ENCODE measurements around the gene PALLD.
A peak's percentile ranks its signal among the peaks of the same experiment; 100 is the strongest.
"Not testable (repeated sequence)": the region's sequence is repeated elsewhere in the genome, so short reads cannot be mapped to it uniquely, and the experiment has no call there.

The PALLD gene

DNA sequence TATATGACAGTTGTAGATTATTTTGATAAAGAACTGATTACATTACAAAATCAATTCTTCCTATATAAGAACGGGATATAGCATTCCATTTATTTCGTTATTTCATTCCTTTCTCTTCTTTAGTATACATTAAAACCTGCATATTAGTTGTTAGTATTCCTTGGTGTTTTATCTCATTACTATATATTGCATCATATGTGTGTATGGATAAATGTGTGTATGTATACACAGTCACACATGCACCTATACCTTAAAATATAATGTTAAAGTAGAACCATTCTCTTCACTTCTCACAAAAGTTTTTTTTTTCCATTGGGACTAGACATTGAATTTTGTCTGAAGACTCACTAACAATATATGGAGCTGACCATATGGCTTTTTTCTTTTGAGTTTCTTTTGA, 5.3 kb upstream of the PALLD start:
- DNase-seq (ENCODE audit: low spot score): no peak

DNA sequence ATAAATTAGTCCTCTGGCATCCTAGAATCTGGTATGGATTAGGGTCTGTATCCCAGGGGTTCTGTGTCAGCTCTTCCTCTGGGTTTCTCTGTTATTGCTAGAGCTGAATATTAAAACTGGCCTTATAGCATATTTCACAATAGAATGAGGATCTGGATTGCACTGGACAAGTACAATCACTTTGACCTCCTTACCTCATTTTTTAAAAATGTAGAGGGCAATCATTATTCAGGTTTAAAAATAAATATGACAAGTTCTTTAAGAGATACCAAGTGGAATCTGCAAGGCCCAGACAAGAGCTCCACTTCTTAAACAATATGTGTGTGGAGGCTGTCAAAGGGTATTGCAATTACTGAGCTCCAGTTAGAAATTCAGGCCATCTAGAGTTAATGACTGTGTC, 1.4 kb downstream of the PALLD start:
- DNase-seq (ENCODE audit: low spot score): no peak

GRCh38 chr4:168499241-168499640, 2.4 kb downstream of the PALLD start:
- DNase-seq (ENCODE audit: low spot score): no peak

DNA sequence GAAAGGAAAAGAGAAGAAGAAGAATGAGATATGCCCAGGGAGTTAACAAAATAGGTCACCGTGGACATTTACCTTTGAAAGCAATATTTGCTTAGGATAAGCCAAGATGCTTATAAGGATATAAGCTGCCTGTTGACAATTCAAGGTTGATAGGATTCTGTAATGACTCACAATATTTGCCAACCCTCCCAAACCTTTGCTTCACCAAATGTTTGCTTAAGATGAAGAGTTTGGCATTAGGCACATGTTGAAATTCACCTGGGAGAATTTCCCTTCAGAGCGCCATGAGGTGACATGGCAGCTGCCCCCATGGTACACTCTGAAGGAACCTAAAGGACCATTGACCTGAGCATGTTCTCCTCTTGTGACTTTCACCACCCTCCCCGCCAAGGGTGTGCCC, 4.6 kb downstream of the PALLD start:
- DNase-seq (ENCODE audit: low spot score): no peak

- DNase-seq (ENCODE audit: low spot score): no peak
These were observed 6.0 kb downstream of the PALLD start for GRCh38 chr4:168502861-168503260.

- no peak for DNase-seq (ENCODE audit: low spot score)
These were observed 7.0 kb downstream of the PALLD start for GRCh38 chr4:168503652-168504362.

DNA sequence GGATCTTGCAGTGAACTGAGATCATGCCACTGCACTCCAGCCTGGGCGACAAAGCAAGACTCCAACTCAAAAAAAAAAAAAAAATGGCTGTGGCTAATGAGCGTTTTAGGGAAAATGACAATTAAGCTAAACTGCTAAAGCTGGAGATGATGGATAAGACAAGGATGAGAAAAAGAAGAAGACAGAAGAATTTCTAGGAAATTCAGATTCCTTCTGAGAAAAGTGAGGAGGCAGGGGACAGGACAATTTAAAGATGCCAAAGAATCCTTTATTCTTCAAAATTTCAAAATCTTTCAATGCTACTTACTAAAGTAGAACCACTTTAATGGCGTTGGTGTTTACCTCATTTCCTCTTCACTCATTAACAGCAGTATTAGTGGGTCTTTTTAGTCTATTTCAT, 7.7 kb downstream of the PALLD start:
- no peak for DNase-seq (ENCODE audit: low spot score)

DNA sequence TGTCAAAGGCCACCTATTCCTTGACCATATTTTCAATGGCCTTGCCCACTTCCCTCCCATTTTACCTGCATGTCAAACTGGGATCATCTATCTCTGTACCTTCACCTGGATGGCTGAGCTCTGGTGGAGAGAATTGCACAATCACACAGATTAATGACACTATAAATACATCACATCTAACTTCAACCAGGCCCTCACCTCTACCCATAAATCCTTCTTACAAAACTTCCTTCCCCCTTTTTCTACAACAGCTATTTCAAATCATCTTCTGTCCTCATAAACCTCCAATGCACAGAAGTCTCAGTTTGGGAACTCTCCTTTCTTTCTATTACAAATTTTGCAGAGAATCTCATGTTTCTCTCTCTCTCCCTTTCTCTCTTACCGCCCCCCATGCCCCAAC, 9.2 kb downstream of the PALLD start:
- no peak for DNase-seq (ENCODE audit: low spot score)

DNA sequence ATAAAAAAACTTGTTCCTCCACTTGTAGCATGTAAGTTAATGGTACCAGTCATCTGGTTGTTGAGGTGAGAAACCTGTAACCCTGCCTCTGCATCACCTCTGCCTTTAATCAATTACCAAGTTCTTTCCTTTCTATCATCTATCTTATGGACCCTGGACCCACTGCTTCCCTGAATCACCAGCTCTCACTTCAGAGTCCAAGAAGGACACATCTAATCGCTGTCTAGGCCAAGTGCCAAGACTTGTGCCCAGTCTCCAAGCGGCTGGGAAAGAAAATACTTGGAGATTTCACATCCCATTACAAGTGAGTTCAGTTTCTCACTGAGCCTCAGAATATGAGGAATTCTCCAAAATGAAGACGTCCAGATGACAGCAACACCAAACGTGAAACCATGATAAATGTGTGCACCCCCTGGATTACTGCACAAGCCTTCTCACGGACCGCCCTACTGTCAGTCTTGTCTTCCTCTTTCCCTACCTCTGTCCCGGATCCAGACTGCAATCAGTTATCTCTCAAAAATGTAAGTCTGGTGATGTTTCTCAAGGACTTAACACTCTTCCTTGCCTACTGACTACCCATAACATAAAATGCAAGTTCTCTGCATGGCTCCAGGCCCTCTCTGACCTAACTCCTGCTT, 10.4 kb downstream of the PALLD start:
- no peak for DNase-seq (ENCODE audit: low spot score)

- DNase-seq (ENCODE audit: low spot score): no peak
These were observed 11.8 kb downstream of the PALLD start for GRCh38 chr4:168508683-168509082.

DNA sequence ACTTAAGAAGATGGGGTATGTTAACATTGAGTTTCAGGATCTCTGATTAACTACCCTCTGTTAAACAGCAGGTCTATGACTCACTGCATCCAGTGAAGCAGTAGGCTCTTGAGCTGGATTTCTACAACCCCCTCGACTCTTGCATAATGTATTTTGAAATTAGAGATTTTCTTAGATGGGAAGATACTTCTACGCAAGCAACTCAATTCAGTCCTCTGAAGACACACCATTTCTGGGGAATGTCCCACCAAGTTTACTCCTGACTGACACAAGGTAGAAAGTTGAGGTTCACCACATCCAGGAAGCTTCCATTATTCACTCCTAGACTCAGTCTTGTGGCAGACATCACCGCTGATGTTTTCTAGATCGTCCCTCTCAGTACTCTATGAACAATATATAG, 12.9 kb downstream of the PALLD start:
- DNase-seq (ENCODE audit: low spot score): no peak

DNA sequence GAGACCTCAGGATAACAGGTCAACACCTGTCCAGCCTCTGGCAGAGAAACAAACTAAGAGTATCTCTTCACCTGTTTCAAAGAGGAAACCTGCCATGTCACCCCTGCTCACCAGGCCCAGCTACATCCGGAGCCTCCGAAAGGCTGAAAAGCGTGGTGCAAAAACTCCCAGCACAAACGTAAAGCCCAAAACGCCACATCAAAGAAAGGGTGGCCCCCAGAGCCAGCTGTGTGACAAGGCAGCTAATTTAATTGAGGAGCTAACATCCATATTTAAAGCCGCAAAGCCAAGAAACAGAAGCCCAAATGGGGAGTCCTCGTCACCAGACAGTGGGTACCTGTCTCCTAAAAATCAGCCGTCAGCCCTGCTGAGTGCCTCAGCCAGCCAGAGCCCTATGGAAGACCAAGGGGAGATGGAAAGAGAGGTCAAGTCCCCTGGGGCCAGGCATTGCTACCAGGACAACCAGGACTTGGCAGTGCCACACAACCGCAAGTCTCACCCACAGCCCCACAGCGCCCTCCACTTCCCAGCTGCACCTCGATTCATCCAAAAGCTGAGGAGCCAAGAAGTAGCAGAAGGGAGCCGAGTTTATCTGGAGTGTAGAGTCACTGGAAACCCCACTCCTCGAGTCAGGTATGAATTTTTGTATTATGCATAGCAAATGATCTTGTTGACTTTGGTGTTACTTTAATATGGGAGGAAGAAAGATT, 15.1 kb downstream of the PALLD start:
- no peak for DNase-seq (ENCODE audit: low spot score)

GRCh38 chr4:168513826-168514225, 17.0 kb downstream of the PALLD start:
- not testable (repeated sequence) for DNase-seq (ENCODE audit: low spot score)

DNA sequence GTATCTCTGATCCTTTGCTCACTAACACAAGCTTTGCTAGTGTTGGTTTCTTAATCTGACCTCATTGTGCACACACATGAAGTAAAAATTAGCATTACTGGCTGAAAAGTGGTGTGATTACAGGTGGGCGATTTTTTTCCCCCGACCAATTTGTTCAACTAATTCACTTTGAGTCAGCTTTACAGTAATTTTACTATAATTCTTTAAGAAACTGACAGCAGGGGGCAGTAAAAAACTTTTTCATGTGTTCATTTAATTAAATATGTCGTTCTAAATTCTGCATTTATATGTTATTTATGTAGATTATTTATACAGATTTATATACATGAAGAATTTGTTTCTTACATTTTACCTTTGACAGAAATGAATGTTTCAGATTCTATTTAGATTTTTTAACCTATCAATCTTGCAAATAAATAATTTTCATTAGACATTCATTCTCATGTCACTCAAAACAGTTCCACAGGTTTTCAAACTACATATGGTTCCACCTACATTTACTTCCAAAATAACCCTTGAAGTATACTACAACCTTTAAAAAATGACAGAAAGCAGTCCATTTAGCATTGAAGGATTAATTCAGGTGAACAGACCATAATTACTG, 17.5 kb downstream of the PALLD start:
- peak; percentile 55 for DNase-seq (ENCODE audit: low spot score)

DNA sequence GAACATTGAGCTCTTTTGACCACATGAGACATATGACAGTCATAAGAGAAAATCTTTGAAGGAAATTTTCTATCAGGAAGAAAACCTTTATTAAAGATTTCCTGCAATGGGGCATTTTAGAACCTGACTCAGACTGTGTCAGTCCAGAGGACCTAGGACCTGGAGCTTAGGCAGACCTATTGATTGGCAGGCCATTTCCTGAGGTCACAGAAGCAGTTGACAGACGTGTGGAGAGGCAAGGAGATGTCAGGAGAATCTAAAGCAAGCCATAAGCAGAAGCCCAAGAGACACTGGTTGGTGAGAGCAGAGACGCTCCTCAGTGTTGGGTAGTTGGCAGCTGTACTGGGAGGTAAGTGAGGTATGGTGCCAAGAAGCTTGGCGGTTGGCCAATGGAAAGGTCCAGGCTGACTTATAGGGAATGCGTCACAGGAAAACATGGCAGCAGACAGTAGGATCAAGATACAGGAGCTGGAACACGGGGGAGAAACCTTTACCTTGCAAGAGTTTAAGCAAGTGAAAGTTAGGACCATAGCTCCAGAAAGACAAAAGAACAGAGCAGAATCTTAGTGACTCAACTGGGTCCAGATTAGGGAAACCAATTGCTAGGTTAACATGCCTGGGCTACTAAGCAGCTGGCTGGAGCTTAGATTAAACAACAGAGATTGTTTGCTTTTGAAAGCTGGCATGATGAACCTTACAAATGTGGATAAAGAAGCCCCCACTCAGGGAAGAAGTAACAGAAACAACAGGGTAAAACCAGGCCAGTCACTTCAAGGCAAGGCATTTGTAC, 18.6 kb downstream of the PALLD start:
- DNase-seq (ENCODE audit: low spot score): no peak

DNA sequence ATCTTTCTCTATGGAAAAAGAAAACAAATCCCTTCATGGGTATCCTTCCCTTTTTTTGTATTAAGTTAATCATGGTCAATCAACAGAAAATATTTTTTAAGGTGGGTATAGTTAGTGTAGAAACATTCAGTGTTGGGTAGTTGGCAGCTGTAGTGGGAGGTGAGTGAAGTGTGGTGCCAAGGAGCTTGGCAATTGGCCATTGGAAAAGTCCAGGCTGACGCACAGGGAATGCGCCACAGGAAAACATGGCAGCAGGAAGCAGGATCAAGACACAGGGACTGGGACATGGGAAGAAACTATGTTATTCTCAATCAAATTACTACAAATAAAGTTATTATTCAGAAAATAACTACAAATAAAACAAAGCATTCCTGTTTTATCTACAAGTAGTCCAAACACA, 20.0 kb downstream of the PALLD start:
- DNase-seq (ENCODE audit: low spot score): no peak

DNA sequence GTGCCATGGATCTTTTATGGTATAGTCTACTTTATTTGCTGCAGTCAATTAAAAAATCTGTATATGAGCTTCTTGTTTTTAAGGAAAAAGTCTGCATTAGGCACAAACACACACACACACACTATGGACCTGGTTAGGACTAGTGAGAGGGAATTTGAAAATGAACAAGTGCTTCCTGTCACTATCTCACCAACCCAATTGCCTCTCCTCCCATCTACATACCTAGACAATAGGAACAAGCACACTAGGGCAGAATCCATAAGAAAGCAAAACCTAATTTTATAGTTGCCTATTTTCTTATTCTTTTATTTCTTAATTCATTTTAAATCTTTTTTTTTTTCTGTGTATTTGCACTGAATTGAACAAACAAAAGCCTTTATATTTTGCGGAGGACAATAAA, 22.7 kb downstream of the PALLD start:
- DNase-seq (ENCODE audit: low spot score): no peak

- DNase-seq (ENCODE audit: low spot score): no peak
These were observed 24.9 kb downstream of the PALLD start for GRCh38 chr4:168521721-168522120.

- no peak for DNase-seq (ENCODE audit: low spot score)
These were observed 25.5 kb downstream of the PALLD start for GRCh38 chr4:168522356-168522755.

GRCh38 chr4:168522829-168523489, 26.1 kb downstream of the PALLD start:
- DNase-seq (ENCODE audit: low spot score): no peak

- DNase-seq (ENCODE audit: low spot score): peak; percentile 24
These were observed 27.2 kb downstream of the PALLD start for GRCh38 chr4:168524006-168524405.

DNA sequence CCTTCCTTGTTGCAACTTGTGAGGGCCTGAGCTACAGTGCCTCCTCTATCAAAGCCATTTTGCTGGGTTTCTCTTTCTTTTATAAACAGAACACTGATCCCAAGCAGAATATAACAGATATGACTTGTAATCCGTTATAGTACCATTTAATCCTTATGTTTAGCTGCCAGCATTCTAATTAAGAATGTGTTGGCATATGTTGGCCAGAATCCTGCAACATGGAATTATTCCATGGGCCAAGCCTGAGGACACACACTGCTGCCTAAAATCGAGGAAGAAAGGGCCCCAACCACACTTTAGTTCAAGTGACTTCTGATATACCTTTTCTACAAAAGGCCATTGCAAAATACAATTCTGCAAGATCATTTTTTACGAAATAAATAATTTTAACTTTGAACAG, 28.0 kb downstream of the PALLD start:
- DNase-seq (ENCODE audit: low spot score): no peak
